GM21526 (cell line): ENCODE data around the gene SLC9A4.

Experiments used
- ATAC-seq: cut with Tn5 transposase; IDR thresholded peaks from one replicate; pipeline ENCODE4 v1.9.1; 2021; ENCODE audit warnings: moderate library complexity; ENCODE audit not compliant: unreplicated experiment, low FRiP score

SLC9A4 gene, protein sequence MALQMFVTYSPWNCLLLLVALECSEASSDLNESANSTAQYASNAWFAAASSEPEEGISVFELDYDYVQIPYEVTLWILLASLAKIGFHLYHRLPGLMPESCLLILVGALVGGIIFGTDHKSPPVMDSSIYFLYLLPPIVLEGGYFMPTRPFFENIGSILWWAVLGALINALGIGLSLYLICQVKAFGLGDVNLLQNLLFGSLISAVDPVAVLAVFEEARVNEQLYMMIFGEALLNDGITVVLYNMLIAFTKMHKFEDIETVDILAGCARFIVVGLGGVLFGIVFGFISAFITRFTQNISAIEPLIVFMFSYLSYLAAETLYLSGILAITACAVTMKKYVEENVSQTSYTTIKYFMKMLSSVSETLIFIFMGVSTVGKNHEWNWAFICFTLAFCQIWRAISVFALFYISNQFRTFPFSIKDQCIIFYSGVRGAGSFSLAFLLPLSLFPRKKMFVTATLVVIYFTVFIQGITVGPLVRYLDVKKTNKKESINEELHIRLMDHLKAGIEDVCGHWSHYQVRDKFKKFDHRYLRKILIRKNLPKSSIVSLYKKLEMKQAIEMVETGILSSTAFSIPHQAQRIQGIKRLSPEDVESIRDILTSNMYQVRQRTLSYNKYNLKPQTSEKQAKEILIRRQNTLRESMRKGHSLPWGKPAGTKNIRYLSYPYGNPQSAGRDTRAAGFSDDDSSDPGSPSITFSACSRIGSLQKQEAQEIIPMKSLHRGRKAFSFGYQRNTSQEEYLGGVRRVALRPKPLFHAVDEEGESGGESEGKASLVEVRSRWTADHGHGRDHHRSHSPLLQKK

DNA sequence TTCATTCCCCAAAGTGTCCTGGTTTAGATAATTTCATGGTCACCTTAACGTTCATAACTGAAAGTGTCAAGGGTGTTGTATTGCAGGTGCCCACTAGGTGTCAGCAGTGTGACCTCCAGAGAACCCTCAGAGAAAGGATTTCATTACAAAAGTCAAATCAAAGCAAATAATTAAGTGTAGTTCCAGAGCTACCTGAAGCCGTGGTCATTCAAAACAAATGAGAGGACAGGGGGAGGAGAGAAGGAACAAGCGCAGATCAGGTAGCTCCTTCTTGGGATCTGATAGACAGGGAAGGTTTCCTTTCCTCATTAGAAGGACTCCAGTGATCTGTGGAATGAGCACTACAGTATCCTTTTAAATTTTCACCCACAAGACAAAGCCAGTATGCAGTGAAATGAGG lies at the start of gene SLC9A4:
TSS of gene SLC9A4 (plus strand) at position 207 of the 400 bp plus-strand sequence. CDS start 534 bp downstream, outside the sequence.
- no peak for ATAC-seq

DNA sequence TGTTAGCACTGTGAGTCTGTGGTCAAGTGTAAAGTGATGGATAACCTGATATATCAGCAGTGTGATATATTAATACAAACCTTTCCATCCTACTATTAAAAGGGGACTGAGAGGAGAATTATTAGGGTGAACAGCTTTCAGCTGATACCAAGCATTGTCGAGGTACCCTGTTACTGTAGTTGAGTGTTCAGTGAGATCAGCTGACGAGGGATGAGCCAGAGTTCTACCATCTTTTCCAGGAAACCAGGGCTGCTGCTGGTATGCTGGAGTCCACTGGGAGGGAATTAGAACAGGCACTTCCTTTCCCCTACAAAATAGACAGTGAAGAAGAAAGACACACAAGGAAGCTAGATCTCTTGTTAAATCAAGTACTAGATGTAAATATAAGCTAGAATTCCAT lies 49.7 kb upstream of the SLC9A4 start:
- ATAC-seq = no peak

DNA sequence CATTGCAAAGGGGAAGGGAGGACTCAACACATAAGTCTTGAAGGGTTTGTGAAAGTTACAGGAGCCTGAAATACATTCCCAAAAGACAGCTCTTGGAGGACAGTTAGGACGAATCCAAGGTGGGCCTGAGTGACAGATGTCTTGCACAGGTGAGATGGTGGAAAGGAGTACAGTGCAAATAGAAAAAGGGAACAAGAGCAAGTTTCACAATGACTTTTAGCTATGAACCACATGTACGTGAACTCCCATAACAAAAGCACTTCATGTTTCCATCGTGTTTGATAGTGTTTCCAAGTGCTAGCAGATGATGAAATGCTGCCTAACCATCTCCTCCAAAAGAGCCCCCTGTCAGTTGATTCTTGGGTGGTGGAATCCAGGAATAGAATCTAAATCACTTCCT lies 48.3 kb upstream of the SLC9A4 start:
- ATAC-seq = peak; percentile 89

DNA sequence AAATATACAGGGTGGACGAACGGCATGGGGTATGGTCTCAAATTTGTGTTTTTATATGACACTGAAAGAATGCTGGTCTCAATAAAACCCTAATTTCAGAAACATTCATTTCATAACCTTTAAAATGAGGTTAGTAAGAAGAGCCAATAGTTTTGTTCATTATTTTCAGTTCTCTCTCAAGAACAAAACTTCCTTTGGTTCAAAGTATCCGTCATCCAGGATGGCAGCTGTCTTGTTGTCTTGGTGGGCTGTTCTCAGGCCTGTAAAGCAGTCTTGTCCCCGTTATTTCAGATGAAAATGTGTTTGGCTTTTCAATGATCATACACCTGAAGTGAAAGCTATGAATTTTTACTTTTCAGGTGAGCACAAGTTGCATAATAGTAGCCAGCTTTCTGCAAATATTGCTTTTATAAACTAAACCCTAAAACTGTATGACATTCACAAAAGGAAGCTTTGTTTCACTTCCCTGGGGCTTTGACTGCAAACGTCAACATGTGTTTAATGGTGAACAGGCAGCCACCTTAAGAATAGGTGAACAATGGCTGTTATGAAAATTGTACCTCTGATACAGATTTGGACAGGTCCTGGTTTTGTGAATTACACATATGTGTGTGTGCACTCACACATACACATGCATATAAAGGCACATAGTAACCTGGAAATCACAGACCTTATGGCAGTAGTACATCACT lies 47.4 kb upstream of the SLC9A4 start:
- ATAC-seq = no peak

DNA sequence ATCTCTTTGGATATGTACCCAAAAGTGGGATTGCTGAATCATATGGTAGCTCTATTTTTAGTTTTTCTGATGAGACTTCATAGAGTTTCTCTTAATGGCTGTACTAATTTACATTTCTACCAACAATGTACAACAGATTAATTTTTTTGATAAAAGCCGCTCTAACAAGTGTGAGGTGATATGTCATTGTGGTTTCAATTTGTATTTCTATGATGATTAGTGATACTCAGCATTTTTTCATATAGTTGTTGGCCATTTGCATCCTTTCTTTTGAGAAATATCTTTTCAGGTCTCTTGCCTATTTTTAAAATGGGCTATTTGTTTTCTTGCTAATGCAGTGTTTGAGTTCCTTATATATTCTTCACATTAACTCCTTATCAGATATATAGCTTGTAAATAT lies 45.8 kb upstream of the SLC9A4 start:
- ATAC-seq = no peak

DNA sequence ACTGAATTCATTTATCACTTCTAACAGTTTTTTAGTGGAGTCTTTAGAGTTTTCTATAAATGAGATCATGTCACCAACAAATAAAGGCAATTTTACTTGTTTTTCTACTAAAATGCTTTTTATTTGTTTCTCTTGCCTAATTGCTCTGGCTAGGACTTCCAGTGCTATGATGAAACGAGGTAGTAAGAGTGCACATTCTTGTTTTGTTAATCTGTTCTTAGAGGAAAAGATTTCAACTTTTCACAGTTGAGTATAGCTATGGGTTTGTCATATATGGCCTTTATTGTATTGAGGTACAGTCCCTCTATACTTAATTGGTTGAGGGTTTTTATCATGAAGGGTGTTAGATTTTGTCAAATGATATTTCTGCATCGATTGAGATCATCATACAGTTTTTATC lies 44.5 kb upstream of the SLC9A4 start:
- ATAC-seq = no peak

DNA sequence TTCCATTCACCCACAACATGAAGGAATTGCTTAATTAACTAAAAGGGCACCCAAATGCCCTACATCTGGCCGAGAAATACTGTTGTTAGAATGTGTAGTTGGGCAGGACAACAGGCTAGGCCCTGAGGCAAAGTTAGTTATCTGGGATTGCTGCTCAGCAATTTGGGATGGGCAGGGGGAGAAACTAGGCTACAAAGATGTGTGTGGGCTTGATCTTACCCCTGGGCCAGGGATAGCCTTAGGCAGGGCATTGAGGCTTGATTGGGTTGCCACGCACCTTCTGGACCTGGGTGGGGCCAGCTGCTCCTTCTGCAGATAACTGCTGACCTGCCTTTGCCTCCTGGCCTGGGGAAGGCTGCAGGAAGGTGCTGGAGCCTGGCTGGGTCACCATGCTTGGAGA lies 40.6 kb upstream of the SLC9A4 start:
- ATAC-seq = no peak

DNA sequence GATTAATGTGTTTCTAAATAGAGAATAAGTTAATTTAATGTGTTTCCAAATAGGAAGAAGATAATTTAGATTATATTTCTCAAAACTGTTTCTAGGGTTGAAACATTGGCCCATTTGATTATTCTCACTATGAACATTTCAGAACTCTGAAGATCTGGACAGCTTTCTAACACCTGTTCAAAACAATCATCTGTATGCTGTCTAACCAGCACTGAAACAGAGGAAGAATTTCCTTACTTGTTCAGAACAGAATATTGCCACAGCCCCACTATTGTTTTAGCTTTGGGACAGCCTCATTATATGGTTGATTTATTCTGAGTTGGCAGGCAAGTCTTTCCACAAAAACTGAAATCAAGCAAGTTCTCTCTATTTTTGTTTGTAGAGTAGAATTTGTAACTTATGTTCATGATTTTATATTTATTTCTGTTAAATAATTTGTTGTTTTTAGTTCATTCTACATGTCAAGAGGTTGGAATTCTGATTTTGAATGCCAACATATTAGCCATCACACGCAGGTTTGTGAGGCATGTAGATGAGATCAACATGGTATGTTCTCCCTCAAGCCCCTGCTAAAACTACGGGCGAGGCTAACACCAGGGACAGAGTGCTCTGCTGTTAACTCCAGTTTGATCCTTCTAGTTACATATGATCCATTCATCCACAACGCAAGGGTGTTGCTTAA lies 38.9 kb upstream of the SLC9A4 start:
- no peak for ATAC-seq

DNA sequence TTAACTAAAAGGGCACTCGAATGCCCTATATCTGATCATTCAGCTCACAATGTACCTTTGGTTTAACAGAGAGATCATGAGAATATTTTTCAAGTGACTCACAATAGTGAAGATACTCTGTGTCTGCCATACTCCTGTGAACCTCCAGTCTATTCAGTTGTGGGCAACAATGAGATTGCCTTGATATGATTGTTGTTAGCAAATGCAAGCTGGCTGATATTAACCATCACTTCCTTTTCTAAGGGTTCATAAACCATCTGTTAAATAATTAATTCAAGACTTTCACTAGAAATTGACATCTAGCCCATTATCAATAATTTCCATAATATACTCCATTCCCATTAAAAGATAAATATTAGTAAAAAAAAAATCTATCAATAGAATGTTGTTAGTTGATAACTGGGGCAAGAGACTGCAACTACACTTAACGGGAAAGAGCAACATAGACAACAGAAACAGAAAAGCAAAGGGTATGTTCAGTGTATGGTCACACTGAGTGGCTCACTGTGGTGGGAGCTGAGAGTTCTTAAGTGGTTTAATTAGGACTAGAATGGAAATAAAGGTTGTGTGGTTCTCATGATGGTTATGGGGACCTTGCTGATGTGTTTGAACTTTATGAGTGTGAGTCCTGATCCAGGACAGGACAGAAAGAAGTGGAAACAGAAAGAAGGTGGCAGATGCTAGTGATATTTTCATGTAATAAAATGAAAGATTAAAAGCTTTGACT lies 38.2 kb upstream of the SLC9A4 start:
- ATAC-seq = no peak

DNA sequence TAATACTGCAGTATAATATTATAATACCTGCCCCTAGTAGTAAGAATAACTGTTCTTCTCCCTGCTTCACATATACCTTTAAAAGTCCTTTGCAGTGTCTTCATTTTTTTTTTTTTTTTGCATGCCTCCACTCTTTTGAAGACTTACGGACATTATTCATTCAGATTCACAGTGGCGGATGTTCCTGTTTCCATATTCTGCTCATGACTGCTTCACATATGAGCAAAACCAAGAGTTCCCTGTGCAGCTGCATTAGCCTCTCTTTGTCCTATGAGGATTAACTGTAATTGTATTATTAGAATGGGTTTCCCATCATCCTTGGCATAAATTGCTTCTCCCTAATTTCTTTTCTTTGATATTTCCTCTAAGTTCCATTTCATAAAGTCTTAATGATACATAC lies 37.3 kb upstream of the SLC9A4 start:
- ATAC-seq = no peak

DNA sequence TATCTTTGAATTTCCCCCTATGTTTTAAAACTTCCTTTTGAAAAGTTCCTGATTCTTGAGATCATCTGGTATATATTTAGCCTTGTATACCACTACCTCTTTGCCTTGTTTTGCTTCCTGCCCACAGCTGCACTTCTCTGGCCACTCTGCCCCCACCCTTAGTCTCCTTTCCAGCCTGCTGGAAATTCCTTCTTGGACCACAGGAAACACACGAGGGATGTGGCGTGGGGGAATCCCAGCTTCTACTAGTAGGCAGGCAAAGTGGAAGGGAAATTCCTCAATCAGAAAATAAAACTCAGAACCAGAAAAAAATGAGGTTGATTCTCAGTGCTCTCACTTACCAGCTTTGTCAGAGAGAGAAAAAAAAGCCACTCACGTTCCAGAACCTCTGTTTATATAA lies 36.7 kb upstream of the SLC9A4 start:
- no peak for ATAC-seq

DNA sequence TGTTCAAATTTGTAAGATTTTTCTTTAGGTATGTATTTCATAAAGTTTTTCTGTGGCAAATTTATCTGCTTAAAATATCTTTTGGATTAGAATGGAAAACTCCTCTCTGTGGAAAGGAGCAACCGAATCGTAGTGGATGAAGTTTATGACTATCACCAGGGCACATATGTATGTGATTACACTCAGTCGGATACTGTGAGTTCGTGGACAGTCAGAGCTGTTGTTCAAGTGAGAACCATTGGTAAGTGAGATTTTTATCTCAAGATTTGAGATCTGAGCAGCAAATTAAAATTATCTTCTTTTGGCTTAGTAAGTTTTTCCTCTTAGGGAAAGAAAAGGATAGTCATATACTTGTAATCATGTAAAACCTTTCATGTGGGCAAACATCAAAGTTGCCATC lies 35.9 kb upstream of the SLC9A4 start:
- no peak for ATAC-seq

DNA sequence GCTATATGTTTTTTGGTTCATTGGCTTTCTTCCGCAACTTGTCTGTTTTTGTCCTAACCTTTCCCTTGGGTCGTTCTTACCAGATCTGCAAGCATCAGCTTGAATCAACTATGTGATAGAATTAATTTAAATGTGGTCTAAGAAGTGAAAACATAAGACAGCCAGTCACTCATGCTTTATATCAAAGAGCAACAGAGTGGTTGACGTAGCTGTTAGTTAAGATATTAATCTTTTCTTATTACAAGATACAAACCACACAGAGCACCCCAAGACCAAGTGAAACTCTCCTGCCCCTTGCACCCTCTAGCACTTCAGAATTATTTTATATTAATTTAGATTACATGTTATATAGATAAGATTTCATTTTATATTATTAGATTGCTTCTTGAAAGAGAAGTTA lies 34.9 kb upstream of the SLC9A4 start:
- no peak for ATAC-seq

DNA sequence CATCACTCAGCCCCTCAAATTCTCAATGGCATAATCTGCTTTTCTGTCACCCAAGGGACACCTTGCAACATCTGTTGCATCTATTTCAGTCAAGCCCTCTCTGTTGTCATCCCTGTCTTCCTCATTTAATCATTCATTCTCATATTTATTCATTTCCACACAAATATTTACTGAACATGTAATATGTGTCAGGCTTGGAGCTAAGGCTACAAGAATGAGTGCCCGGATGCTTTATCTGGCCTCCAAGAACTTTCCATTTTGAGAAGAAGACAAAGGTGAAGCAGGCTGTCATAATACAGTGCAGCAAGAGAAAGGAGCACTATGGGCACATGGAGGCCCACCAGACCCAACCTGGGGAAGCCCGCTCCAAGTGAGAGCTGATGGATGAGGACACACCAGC lies 34.4 kb upstream of the SLC9A4 start:
- ATAC-seq = no peak

DNA sequence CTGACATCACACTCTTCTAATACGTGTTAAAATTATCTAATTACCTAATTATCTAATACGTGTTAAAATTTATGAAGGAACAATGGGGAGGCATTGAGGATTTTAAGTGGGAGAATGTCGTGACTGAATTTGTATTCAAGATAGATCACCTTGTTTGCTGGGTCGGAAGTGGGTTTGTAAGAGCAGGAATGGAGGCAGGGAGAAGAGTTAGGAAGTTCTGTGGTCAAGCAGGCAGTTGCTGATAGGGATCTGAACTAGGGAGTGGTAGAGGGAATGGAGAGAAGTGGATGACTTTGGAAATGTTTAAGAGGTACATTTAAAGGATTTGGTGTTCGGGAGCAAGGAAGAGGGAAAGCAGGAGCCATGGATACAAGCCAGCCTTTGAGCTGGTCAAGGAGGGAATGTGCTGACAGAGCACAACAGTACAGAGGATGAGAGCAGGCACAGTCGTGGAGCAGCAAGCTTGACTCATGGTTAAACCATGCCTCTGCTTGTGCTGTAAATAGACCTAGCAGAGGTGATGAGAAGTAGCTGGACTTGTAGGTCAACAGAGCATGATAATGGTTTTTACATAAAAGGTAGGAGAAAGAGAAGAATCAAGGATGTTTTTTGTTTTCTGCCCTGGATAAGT lies 33.8 kb upstream of the SLC9A4 start:
- no peak for ATAC-seq

DNA sequence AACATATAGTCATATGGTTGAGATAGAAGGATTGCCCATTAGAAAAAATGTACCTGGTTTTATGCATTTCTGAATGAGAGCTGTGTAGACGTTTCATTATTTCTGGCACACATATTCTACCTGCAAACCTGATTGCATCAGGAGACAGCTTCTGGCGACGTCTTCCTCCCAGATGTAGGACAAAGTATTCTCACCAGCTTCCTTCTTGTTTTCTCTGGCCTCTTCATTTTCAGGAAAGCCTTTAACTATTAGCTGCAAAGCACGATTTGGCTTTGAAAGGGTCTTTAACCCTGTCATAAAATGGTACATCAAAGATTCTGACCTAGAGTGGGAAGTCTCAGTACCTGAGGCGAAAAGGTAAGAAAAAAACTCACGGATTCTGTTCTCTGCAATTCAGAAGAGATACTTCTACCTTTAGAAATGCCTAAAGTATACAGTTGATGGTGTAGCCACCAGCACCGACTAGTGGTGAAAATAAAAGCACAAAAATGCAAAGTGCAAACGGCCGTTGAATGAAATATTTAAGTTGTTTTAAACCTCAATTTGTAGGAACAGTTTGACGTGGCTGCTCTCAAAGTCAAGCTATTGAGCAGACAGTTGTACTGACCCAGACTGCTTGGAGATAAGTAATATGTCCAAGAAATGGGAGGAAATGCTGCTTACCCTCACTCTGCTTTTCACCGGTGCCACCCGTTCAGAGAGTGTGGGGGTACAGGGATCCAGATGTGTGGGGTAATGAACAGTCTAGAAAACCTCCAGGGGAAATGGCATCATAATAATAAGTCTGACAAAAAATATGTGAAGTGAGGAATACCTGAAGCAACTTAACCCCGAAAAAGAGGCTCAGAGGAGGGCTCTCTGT lies 29.8 kb upstream of the SLC9A4 start:
- peak; percentile 70 for ATAC-seq

DNA sequence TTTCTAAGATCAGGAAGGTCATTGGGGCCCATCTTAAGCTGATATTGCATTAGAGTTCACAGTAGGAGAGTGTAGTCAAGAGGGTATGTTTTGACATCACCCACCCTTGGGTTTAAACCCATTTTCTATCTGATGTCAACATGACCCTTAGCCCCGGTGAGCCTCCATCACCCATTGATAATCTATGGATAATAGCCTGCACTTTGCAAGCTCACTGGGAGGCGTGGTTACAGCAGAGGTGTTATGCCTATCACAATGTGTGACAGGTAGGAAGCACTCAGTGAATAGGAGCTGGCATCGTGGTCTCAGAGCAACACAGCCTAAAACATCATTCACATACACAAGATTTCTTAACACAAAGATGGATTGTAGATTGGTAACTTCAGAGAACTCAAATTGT lies 28.8 kb upstream of the SLC9A4 start:
- ATAC-seq = no peak

DNA sequence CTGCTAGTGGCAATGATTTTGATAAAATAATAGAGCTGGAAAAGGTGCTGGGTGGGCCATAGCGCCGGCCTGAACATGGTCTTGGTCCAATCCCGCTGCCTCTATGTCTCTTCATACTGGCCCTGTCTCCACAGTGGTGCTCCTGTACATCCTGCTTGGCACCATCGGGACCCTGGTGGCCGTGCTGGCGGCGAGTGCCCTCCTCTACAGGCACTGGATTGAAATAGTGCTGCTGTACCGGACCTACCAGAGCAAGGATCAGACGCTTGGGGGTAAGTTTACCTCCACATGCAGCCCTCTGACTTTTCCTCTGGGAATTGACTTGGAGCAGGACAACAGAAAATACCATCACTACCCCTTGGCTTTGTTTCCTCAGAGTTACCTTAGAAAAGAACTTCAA lies 26.1 kb upstream of the SLC9A4 start:
- no peak for ATAC-seq
